Osteoblast (primary cell): ENCODE data around the gene FURIN. TPM values are rescaled to one million over a fixed set of nuclear protein-coding genes. Genes with fewer than 3 reads are reported as not detected.

Source experiments
- DNase-seq: peaks from one replicate; pipeline ENCODE4 v3.0.0; 2011; ENCODE audit warnings: low spot score, mixed read lengths; ENCODE audit not compliant: insufficient read length; ENCODE audit errors: missing footprints
- H2AFZ ChIP-seq: 2 replicates; pipeline ENCODE4 v1.6.0; 2011; ENCODE audit warnings: mild to moderate bottlenecking, low read length
- H3K27ac ChIP-seq: 2 replicates; pipeline ENCODE4 v1.5.1; 2011; ENCODE audit warnings: mild to moderate bottlenecking, low read depth, low read length, moderate library complexity
- H3K27me3 ChIP-seq: 2 replicates; pipeline ENCODE4 v1.6.0; 2012; ENCODE audit warnings: mild to moderate bottlenecking, control low read depth, inconsistent platforms, low read length, moderate library complexity; ENCODE audit not compliant: insufficient read depth
- H3K36me3 ChIP-seq: 2 replicates; pipeline ENCODE4 v1.5.1; 2011; ENCODE audit warnings: mild to moderate bottlenecking, low read length, control low read depth, moderate library complexity; ENCODE audit not compliant: insufficient read depth
- H3K4me1 ChIP-seq: 2 replicates; pipeline ENCODE4 v1.5.1; 2011; ENCODE audit warnings: mild to moderate bottlenecking, low read length, control low read depth, moderate library complexity; ENCODE audit not compliant: insufficient read depth
- H3K4me2 ChIP-seq: 2 replicates; pipeline ENCODE4 v1.6.0; 2011; ENCODE audit warnings: mild to moderate bottlenecking, low read length; ENCODE audit not compliant: insufficient read depth
- H3K4me3 ChIP-seq: fragments of 200-600 bp; sonication (generic); 3 replicates; pipeline ENCODE4 v1.5.1; 2012; ENCODE audit warnings: mild to moderate bottlenecking, low read length, inconsistent platforms; ENCODE audit not compliant: insufficient read depth
- H3K79me2 ChIP-seq: 2 replicates; pipeline ENCODE4 v1.6.0; 2012; ENCODE audit warnings: mild to moderate bottlenecking, low read length, control low read depth, inconsistent platforms; ENCODE audit not compliant: insufficient read depth
- H3K9me3 ChIP-seq: 2 replicates; pipeline ENCODE4 v1.5.1; 2011; ENCODE audit warnings: low read depth, low read length, control low read depth
- H4K20me1 ChIP-seq: 2 replicates; pipeline ENCODE4 v1.6.0; 2012; ENCODE audit warnings: mild to moderate bottlenecking, low read length, control low read depth; ENCODE audit not compliant: insufficient read depth
- CTCF ChIP-seq: IDR thresholded peaks from 2 replicates; pipeline ENCODE4 v1.5.1; 2011; ENCODE audit warnings: mild to moderate bottlenecking, low read depth, low read length, moderate library complexity; ENCODE audit errors: extremely low read depth
- total RNA-seq: library from RNA; depleted of rRNA; stranded (reverse); fragments of >200 nt; gene quantifications from 2 replicates; pipeline ENCODE4 v1.2.3, GENCODE V29; 2012

The FURIN gene
- total RNA-seq, 1 donor: 39.1 TPM

DNA sequence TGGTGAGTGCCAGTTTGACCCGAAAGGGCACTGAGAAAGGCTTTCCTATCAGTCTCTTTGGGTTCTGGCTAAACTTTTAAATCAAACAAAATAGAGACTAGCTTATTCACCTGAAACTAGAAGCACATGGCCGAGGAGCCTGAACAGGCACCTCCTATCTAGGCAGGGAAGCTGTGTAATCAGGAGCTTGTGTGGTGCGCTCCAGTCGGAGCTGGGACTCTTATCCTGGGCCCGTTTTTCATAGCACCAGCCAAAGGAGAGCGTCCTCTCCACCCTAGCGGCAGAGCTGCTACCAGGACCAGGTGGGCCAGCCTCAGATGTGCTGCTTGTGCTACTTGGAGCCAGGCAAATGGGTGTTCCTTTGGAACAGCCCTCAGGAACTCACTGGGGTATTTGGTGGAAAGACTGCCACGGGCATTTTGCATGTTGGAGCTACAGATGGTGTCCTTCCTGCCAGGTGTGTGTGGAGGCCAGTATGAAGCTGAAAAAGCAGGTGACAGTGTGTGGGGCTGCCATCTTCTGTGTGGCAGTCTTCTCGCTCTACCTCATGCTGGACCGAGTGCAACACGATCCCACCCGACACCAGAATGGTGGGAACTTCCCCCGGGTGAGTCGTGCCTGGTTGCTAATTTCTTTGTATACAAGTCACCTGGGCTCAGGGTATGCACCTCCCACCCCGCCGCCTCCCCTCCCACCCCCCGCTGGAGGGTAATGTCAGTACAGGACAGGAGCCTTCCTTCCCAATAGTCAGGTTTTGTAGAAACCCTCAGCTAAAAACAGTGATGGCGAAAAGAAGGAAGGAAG is 35.5 kb downstream of the FURIN start:
- peak overlapping the region; percentile 83 for H2AFZ ChIP-seq
- no peaks in the 10 kb centered on the region for H3K27me3 ChIP-seq
- peak; percentile 73 for DNase-seq

DNA sequence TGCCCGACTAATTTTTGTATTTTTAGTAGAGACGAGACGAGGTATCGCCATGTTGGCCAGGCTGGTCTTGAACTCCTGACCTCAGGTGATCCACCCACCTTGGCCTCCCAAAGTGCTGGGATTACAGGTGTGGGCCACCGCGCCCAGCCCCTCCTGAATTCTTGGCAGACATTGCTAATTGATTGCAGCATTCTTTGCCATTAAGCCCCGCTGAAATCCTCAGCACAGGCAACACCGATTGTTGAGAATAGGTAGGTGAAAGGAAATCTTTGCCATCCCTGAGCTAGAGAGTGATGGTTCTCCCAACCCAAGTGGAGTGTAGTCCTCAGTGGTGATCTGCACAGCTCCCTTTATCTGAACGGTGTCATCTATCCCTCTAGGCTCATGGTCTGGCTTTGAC is 36.4 kb downstream of the FURIN start:
- Histone ChIP-seq H3K9me3 (no peaks in the 10 kb centered on the region), H3K79me2 (no peaks in the 10 kb centered on the region), H4K20me1 (peaks cover 3% of the 10 kb centered on the region), H3K4me2 (no peak overlapping the region), H3K4me3 (no peak overlapping the region), H2AFZ (no peak overlapping the region), H3K27me3 (no peaks in the 10 kb centered on the region), H3K36me3 (peaks cover 15% of the 10 kb centered on the region), H3K27ac (no peak overlapping the region), H3K4me1 (peaks cover 7% of the 10 kb centered on the region)
- no peak for TF ChIP-seq CTCF
- DNase-seq: peak; percentile 78

More for the DNA sequence above, 35.5 kb downstream of the FURIN start:
- H3K27ac ChIP-seq: no peak overlapping the region
- TF ChIP-seq CTCF: no peak
- H4K20me1 ChIP-seq: peaks cover 3% of the 10 kb centered on the region
- no peaks in the 10 kb centered on the region for H3K9me3 ChIP-seq
- peak overlapping the region; percentile 85 for H3K4me2 ChIP-seq
- peak overlapping the region; percentile 78 for H3K4me3 ChIP-seq
- H3K36me3 ChIP-seq: peaks cover 12% of the 10 kb centered on the region
- peaks cover 7% of the 10 kb centered on the region for H3K4me1 ChIP-seq
- H3K79me2 ChIP-seq: no peaks in the 10 kb centered on the region

DNA sequence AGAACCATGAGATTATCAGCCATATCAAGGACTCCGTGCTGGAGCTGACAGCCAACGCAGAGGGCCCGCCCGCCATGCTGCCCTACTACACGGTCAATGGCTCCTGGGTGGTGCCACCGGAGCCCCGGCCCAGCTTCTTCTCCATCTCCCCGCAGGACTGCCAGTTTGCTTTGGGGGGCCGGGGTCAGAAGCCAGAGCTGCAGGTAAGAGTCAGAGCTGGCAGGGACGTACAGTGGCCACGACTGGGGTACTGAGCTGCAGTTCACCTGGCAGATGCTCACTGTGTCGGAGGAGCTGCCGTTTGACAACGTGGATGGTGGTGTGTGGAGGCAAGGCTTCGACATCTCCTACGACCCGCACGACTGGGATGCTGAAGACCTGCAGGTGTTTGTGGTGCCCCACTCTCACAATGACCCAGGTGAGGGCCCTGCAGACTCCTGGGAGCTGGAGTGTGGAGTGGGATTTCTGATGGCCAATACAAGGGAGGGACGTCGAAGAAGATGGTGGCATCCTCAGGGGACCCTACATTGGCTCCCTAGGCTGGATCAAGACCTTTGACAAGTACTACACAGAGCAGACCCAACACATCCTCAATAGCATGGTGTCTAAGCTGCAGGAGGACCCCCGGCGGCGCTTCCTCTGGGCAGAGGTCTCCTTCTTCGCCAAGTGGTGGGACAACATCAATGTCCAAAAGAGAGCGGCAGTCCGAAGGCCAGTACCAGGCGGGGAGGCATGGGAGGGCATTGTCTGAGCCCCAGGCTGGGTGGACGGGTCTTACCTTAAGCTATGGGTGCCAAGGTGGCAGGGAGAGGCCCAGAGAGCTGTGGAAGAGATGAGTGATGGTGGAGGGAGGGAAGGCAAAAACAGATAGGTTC is 37.2 kb downstream of the FURIN start:
- no peak overlapping the region for H3K27ac ChIP-seq
- peaks cover 22% of the 10 kb centered on the region for H3K36me3 ChIP-seq
- no peak overlapping the region for H2AFZ ChIP-seq
- TF ChIP-seq CTCF: no peak
- no peaks in the 10 kb centered on the region for H3K27me3 ChIP-seq
- no peak overlapping the region for H3K4me3 ChIP-seq
- peaks cover 3% of the 10 kb centered on the region for H4K20me1 ChIP-seq
- H3K4me1 ChIP-seq: peaks cover 7% of the 10 kb centered on the region
- no peaks in the 10 kb centered on the region for H3K9me3 ChIP-seq
- DNase-seq: peak; percentile 77
- H3K79me2 ChIP-seq: no peaks in the 10 kb centered on the region
- no peak overlapping the region for H3K4me2 ChIP-seq
